ENCODE results near the gene UBL3. TPM values are rescaled to one million over a fixed set of nuclear protein-coding genes. Genes with fewer than 3 reads are reported as not detected.

The UBL3 gene
- total RNA-seq, 1 donor from 2014 or later: 23.6 TPM

DNA sequence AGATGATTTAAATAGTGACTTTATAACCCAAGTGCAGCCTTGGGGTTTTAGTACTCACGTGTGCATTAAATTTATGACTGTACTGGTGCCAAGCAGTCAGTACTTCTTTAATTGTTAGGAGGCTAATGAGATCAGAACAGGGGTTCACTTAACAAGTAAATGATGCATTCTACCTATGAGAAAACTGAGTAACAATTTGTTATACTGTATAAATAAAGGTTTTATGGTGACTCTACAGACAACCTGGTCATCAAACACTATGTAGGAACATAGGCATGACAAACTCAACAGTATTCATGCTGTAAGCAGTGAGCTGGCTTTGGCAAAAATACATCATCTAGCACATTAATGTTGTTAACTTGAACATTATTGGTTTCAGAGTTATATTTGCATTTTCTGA lies 75.6 kb downstream of the UBL3 start:
- Mint-ChIP-seq H3K4me3 (no peak overlapping the region), H3K9me3 (no peaks in the 10 kb centered on the region), H3K27ac (no peak overlapping the region), H3K27me3 (ENCODE audit: low read depth) (no peaks in the 10 kb centered on the region), H3K4me1 (peaks cover 6% of the 10 kb centered on the region), H3K36me3 (peaks cover 5% of the 10 kb centered on the region)
- DNase-seq (ENCODE audit: low spot score in 2 of 2, unreplicated experiment in 2 of 2): no peak
- TF ChIP-seq, protein P1, sequence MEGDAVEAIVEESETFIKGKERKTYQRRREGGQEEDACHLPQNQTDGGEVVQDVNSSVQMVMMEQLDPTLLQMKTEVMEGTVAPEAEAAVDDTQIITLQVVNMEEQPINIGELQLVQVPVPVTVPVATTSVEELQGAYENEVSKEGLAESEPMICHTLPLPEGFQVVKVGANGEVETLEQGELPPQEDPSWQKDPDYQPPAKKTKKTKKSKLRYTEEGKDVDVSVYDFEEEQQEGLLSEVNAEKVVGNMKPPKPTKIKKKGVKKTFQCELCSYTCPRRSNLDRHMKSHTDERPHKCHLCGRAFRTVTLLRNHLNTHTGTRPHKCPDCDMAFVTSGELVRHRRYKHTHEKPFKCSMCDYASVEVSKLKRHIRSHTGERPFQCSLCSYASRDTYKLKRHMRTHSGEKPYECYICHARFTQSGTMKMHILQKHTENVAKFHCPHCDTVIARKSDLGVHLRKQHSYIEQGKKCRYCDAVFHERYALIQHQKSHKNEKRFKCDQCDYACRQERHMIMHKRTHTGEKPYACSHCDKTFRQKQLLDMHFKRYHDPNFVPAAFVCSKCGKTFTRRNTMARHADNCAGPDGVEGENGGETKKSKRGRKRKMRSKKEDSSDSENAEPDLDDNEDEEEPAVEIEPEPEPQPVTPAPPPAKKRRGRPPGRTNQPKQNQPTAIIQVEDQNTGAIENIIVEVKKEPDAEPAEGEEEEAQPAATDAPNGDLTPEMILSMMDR (IDR thresholded peaks at IDR 0.05; ENCODE audit: unreplicated experiment): no peak

DNA sequence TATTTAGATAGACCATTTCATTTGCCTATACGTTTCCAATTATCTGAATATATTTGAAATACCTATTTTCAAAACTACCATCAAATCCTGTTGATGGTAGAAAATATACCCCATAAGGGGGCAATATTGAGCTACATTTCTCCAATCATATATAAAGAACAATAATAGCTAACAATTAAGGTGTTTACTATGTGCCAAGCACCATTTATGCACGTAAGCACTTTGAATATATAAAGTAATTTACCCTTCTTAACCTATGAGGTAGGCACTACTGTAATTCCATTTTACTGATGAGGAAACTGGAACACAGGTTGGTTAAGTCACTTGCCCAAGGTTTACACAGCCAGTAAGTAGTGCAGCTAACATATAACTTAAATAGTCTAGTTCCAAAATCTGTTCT lies 79.2 kb downstream of the UBL3 start:
- TF ChIP-seq, protein P1 (IDR thresholded peaks at IDR 0.05; ENCODE audit: unreplicated experiment): peak; percentile 51
- DNase-seq (ENCODE audit: low spot score in 2 of 2, unreplicated experiment in 2 of 2): no peak

DNA sequence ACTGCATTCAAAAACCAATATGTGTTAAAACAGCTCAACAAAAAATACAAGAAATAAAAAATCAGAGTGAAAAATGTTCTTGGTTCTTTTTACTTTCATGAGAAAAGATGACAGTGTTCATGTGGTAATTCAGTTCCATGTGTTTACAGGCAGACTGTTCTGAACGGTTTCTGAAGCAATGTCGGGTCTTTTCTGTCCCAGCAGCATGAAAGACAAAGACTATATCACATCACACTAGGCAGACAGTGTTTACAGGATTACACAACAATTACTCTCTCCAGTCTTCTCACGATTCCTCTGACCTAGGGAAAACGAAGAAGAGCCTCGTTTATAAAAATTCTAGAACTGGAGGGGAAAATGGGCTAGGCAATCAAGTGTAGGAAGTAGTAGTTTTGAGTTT lies 83.4 kb downstream of the UBL3 start:
- H3K27ac Mint-ChIP-seq: no peak overlapping the region
- no peaks in the 10 kb centered on the region for H3K4me1 Mint-ChIP-seq
- TF ChIP-seq, protein P1 (IDR thresholded peaks at IDR 0.05; ENCODE audit: unreplicated experiment): no peak
- DNase-seq (ENCODE audit: low spot score in 2 of 2, unreplicated experiment in 2 of 2): no peak
- H3K36me3 Mint-ChIP-seq: peaks cover 6% of the 10 kb centered on the region
- H3K27me3 Mint-ChIP-seq (ENCODE audit: low read depth): no peaks in the 10 kb centered on the region
- no peak overlapping the region for H3K4me3 Mint-ChIP-seq
- no peaks in the 10 kb centered on the region for H3K9me3 Mint-ChIP-seq

More for the DNA sequence above, 79.2 kb downstream of the UBL3 start:
- no peak overlapping the region for H3K27ac Mint-ChIP-seq
- no peak overlapping the region for H3K4me3 Mint-ChIP-seq
- peaks cover 3% of the 10 kb centered on the region for H3K4me1 Mint-ChIP-seq
- H3K27me3 Mint-ChIP-seq (ENCODE audit: low read depth): no peaks in the 10 kb centered on the region
- H3K36me3 Mint-ChIP-seq: peaks cover 8% of the 10 kb centered on the region
- no peaks in the 10 kb centered on the region for H3K9me3 Mint-ChIP-seq

DNA sequence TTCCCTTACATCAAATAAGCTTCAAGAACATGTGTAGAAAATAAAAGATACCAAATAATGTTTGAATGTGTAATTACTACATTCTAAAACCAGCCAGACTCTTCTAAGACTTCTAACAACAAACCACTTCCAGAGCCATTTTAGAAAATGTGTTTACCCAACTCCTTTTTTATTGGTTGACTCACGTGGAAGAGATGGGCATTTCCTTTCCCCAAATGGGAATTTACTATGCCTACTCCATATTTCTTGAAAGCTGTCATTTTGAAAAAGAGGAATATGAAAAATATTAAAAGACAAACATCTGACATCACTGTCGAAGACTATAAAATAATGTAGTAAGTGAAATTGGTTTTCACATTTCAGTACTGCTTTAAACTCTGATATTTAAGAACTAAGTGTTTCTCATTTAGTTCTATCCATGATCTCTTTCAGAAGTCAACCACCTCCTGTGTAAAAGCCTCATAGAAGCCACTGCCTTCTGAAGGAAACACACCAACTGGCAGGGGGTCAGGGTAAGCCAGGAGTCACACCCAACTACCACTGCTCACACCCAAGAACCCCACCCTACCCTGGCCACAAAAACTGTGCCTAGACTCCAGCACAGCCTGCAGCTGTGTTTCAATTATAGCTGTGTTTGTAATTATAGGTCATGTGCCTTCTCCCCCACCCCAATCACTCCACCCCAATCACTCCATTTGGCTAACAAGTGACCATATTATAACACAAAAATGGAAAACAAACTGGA lies 86.8 kb downstream of the UBL3 start:
- Mint-ChIP-seq H3K36me3 (peaks cover 11% of the 10 kb centered on the region), H3K27me3 (ENCODE audit: low read depth) (no peaks in the 10 kb centered on the region), H3K27ac (peak overlapping the region; percentile 76), H3K9me3 (peaks cover 11% of the 10 kb centered on the region), H3K4me1 (no peaks in the 10 kb centered on the region), H3K4me3 (no peak overlapping the region)
- no peak for DNase-seq (ENCODE audit: low spot score in 2 of 2, unreplicated experiment in 2 of 2)
- TF ChIP-seq, protein P1 (IDR thresholded peaks at IDR 0.05; ENCODE audit: unreplicated experiment): no peak

DNA sequence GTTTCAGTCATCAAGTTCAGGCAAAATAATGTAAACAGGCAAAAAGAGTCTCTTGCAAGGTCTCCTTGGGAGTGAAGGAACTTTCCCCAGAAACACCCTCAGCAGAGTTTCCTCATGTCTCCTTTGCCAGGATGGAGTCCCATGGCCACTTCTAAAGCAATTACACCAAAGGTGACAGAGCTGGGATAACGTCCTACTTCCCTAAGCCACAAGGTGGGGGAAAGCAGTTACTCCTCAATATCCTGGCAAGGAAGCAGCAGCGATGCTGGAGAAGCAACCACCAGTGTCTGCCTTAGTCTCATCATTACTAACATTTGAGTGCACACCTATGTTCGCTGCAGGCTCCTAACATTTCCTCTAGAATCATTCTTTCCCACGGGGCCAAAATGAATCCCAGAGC lies 88.6 kb downstream of the UBL3 start:
- no peak overlapping the region for H3K4me3 Mint-ChIP-seq
- no peaks in the 10 kb centered on the region for H3K27me3 Mint-ChIP-seq (ENCODE audit: low read depth)
- H3K9me3 Mint-ChIP-seq: peaks cover 11% of the 10 kb centered on the region
- no peaks in the 10 kb centered on the region for H3K4me1 Mint-ChIP-seq
- TF ChIP-seq, protein P1 (IDR thresholded peaks at IDR 0.05; ENCODE audit: unreplicated experiment): no peak
- H3K36me3 Mint-ChIP-seq: peaks cover 6% of the 10 kb centered on the region
- no peak overlapping the region for H3K27ac Mint-ChIP-seq
- no peak for DNase-seq (ENCODE audit: low spot score in 2 of 2, unreplicated experiment in 2 of 2)
